Measurements from ENCODE around the gene RPL28.
A peak's percentile ranks its signal among the peaks of the same experiment; 100 is the strongest.

Gene RPL28

DNA sequence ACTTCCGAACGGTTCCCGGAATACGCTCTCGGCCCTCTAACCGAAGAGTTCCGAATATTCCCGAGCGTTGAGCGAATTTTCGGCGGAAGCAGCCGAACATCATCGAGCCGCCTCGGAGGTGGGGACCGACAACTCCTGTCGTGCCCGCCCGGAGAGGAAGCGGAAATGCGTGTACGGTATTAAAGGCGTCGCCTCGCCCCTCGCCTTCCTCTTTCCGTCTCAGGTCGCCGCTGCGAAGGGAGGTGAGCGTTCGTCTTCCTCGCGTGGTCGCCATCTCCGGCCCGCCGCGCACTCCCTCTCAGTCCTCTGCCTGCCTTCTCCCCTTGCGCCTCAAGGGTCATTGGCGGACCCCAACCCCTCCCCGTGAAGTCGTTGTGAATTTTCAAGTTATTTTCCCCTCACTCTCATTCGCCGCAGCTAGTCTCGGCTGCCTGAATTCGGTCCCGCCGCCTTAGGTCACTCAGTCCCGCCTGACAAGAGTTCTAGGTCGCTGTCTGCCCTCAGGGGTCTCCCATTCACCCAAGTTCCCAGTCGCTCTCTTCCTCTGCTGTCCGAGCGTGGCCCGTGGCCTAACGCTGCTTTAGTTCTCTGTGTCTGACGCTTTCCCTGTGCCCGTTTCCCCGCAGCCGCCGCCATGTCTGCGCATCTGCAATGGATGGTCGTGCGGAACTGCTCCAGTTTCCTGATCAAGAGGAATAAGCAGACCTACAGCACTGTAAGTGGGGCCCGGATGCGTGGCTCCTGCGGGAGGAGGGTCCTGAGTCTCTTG is at the start of gene RPL28:
RPL28 (plus strand) TSS at position 209 of the 769 bp plus-strand sequence; CDS start at position 635, 426 bp downstream.
- DNase-seq = peak; percentile 99

- DNase-seq = no peak
These were observed 49.6 kb upstream of the RPL28 start for GRCh38 chr19:55336101-55336500.

- DNase-seq = peak; percentile 100
These were observed 46.4 kb upstream of the RPL28 start, which contains the start of gene KMT5C for GRCh38 chr19:55339105-55339888. Gene KMT5C (plus strand): TSS chr19:55339876. CDS start chr19:55341937, 2,061 bp downstream.

GRCh38 chr19:55339889-55340783 is 45.6 kb upstream of the RPL28 start:
- DNase-seq = peak; percentile 74

DNA sequence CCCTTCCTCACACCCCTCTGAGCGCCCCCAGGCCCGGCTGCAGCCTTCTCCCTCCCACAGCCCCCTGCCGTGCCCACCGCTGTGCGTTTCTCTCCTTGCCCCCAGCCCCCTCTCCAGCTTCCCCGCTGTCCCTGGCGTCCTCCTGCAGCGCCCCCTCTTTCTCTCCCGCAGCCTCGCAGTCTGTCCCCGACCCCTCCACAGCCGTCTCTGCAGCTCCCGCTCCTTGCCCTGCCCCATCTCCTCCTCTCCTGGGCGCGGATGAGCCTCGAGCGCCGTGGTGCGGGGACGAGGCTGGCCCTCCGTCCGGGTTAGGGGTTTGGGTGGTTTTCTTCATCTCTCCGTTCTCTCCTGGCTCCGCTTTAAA is 45.0 kb upstream of the RPL28 start:
- DNase-seq = peak; percentile 75

- peak; percentile 90 for DNase-seq
These were observed 44.6 kb upstream of the RPL28 start for GRCh38 chr19:55341171-55341588.

GRCh38 chr19:55341595-55342531 is 43.9 kb upstream of the RPL28 start:
- no peak for DNase-seq

- no peak for DNase-seq
These were observed 41.3 kb upstream of the RPL28 start for GRCh38 chr19:55344444-55344843.

DNA sequence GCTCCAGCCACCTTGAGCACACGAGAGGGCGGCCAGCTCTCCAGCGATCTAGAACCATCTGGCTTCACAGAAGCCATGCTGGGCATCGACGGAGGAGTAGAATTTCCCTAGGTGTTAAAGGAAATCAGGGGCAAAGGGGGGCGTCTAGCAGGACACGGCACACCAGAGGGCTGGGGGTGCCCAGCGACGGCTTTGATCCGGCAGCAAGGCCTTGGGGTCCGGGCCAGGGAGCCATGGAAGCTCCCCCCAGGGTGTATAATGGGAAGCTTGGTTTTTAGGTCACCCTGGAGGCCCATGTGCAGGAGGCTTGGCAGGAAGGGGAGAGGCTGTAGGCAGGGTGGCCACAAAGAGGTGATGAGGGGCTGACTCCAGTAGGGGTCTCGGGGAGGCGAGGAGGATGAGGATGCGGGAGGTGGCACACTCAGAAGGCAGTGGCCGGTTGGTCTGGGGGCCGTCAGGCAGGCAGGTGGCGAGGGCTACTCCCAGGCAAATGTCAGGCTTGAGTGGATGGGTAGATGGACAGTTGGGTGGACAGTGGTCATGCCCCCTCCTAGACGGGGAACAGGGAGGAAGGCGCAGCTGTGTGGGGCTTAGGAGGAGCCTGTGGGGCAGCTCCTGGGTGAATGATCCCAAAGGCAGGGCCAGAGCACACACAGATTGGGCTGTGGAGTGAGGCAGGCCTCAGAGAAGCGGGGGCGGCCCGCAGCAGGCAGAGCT is 40.5 kb upstream of the RPL28 start:
- DNase-seq = no peak

DNA sequence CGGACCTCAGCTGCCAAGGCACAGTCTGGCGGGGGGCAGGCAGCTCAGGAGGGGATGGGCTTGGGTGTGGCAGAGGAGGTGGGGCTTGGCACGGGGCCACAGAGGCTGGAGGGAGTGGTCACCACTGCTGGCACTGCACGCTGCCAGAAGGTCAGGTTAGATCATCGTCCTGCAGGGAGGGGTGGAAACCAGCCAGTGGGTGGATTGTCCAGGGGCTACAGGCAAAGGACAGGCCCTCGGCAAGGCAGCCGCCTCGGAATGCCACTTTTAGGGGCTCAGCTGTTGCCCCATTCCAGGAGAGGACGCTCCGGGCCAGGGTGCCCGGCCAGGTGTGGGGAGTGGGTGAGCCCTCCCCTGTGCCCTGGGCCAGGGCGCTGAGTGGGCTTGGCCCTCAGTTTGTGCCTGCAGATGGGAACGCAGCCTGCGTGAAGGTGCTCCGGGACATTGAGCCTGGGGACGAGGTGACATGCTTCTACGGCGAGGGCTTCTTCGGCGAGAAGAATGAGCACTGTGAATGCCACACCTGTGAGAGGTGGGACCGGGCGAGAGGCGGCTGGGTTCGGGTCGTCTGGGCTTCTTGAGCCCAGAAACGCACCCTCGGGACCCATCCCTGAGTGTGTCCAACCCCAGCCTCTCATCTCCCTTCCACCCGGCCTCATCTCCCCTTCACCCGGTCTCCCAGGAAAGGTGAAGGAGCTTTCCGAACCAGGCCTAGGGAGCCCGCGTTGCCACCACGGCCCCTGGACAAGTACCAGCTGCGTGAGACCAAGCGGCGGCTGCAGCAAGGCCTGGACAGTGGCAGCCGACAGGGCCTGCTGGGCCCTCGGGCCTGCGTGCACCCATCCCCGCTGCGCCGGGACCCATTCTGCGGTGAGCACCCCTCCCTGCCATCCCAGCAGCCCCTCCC is 39.7 kb upstream of the RPL28 start:
- no peak for DNase-seq

DNA sequence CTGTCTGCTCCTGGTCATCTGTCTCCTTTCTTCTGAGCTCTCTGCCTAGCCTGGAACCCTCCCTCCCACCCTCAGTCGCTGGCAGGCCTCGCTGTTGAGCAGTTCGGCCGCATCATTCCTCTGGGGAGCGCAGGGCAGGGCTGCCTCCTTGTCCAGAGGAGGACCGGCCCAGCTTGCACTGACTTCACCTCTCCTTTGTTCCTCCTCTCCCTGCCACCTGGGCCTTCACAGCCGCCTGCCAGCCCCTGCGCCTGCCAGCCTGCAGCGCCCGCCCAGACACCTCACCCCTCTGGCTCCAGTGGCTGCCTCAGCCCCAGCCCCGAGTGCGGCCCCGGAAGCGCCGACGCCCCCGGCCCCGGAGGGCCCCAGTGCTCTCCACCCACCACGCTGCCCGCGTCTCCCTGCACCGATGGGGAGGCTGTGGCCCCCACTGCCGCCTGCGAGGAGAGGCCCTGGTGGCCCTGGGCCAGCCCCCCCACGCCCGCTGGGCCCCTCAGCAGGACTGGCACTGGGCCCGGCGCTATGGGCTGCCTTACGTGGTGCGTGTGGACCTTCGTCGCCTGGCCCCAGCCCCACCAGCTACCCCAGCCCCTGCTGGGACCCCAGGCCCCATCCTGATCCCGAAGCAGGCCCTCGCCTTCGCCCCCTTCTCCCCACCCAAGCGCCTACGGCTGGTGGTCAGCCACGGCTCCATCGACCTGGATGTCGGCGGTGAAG is 38.8 kb upstream of the RPL28 start:
- no peak for DNase-seq

- no peak for DNase-seq
These were observed 38.2 kb upstream of the RPL28 start for GRCh38 chr19:55347442-55348009.

- DNase-seq = no peak
These were observed 37.3 kb upstream of the RPL28 start for GRCh38 chr19:55348317-55349034.

DNA sequence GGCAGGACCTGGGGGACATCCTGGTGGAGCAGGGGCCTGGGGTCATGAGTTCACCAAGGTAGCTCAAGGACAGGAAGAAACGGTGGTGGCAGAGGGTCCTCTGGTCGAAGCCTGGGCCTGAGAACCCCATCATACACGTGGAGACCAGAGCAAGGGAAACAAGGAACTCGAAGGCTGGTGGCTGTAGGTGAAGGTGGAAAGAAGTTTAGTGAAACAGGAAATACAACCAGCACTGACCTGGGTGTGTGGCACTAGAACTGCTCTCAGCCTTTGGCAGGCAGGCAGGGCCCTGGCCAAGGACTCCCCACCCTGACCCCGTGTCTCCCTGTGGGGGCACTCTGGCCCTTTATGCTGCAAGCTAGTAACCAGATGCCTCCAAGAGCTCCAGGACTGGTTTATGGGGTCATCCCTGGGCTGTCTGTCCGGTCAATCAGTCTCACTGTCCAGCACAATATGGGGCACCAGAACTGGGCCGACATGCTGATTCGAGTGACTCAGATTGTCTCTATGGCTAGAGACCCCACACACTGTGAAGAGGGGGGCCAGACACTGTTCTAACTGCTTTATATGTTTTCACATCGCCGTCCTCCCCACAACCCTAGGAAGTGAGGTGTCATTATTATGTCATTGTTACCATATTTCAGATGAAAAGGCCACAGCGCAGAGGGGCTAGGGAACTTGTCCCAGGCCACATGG is 35.0 kb upstream of the RPL28 start:
- DNase-seq = peak; percentile 25

DNA sequence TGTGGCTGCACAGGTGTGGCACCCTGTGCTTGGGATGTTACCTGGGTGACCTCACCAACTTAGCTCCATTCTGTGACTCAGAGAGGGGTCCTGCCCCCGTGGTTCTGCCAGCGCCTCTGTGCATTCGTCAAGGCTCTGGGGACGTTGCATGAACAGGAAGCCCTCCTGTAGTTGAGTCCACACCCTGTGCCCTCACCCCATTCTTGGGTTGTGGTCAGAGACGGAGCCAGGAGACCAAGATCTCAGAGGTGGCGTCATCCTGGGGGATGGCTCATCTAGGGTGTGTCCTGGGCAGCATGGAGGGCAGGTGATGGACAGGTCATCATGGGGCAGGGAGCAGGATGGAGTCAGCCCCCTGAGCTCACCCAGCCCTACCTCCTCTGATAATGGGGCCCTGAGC is 33.7 kb upstream of the RPL28 start:
- no peak for DNase-seq

- peak; percentile 38 for DNase-seq
These were observed 33.1 kb upstream of the RPL28 start for GRCh38 chr19:55352549-55353145.

- no peak for DNase-seq
These were observed 32.4 kb upstream of the RPL28 start for GRCh38 chr19:55353356-55353802.
